Measurements from ENCODE around the gene ADGRA3.
"Not testable (repeated sequence)": the region's sequence is repeated elsewhere in the genome, so short reads cannot be mapped to it uniquely, and the experiment has no call there.

ADGRA3 gene

DNA sequence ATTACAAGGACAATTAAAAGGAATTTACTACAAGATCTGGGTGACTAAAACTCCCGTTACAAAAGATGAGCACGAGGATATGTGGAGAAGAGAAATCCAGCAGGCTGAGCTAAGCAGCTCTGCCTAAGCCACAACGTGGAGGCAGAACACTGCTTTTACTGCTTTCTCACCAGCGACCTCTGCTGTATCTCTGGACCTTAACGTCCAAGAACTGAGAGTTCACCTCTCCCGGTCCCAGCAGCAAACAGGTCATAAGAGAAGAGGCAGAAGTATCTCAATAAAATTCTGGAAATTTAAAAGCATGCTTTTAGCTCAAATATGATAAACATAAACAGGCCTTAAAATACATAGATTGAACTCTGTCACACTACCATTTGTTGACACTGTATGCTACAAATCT lies 81.0 kb downstream of the ADGRA3 start:
- DNase-seq = no peak

DNA sequence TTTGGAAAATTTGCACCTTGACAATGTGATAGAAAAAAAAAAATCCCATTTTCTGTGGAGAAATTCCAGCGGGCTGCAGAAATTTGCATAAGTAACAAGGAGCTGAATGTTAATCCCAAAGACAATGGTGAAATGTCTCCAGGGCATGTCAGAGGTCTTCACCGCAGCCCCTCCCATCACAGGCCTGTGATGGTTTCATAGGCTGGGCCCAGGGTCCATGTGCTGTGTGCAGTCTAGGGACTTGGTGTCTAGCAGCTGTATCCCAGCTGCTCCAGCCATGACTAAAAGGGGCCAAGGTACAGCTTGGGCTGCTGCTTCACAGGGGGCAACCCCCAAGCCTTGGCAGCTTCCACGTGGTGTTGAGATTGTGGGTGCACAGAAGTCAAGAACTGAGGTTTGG lies 85.2 kb downstream of the ADGRA3 start:
- DNase-seq = no peak

DNA sequence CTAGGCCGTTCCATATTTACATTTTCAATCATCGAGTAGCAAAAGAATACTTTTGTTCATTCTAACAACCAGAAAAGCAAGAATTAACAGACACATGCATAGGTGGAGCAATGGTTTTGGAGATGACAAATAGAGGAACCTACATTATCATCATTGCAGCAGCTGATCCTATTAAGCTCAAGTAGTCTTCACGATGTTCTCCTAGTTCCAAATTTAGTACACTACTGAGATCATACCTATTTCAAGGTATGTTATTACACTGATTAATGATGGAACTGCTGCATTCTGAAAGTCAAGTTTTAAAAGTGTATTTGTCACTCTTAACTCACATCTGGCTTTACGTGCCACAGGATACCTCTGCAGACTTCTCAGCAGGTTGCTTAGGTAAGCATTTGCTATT lies 87.4 kb downstream of the ADGRA3 start:
- no peak for DNase-seq

DNA sequence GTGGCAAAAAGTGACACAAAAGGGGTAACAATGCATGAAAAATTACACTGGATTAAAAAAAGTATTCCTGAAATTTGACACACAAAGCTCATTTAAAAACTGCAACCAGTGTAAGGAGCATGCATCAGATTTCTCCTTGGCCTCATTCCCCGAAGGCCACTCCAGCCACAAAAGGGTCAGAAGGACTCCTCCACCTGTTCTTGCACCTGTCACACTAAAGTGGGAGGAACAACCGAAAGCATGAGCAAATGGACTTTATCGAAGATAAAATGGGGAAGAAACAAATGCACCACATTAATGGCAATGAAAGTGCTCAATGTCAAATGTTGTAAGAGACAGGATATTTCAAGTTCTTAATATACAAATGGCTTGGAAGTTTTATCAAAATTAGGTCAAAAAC lies 88.2 kb downstream of the ADGRA3 start:
- no peak for DNase-seq

DNA sequence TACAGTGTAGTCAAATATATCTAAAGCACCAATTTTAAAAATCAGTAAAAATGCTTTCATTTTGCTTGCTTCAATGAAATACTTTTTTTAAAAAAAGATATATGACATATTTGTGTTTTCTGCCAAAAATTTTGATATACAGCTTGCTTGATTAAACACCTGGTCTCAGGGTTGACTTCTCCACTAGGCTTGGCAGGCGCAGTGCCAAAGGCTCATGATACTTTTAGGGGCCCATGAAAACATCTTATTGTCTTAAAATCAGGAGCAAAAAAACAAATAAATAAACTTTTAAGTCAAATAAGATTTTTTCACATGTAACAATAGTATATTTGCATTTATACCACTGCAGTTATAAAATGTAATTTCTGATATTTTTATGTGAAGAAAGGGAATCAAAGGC lies 95.6 kb downstream of the ADGRA3 start:
- no peak for DNase-seq

DNA sequence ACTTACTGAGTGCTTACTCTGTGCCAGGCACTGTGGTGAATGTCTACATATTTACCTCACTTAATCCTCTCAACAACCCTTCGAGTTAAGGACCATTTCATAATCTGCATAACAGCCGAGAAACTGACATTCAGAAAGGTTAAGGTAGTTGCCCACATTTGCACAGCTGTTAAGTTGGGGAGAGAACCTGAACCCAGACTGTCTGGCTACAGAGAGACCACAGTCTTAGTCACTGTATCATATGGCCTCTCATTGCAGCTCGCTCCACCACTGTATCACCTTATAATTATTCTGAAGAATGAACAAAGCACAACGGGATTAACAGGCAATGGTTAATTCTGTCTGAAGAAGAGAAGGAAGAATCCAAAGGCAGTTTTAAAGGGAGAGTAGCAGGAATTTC lies 98.5 kb downstream of the ADGRA3 start:
- no peak for DNase-seq

DNA sequence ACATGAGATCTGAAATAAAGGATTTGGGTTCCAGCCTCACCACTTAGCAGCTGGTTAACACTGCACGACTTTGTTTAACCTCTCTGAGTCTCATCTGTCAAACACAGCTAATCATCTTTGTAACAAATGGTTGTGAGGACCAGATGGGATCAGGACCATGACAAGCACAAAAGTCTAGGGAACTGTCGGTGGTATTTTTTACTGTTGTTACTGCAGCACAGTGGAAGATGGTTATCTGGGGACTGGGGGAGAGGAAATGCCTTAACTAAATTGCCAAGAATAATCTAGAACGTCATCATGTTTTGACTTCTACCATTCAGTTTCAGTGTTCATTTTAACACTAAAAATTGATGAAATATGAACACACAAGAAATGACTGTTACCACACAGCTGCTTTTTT lies 99.5 kb downstream of the ADGRA3 start:
- no peak for DNase-seq

DNA sequence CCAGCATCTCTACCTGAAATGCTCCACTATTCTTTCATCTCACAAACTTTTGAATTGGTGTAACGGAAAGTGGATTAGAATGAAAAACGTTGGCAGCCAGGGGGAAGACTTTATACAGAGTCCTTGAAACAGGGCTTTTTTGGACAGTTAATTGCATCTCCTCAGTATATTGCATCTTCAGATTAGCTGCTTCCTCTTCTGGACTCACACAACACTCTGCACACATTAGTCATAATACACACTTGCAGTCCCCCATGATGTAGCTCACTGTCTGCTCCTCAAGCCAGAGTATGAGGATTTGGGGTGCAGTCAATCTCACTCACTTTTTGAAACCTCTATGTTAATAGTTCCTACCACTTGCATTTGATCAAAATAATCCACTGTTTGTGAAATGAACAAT lies 101.0 kb downstream of the ADGRA3 start:
- no peak for DNase-seq

DNA sequence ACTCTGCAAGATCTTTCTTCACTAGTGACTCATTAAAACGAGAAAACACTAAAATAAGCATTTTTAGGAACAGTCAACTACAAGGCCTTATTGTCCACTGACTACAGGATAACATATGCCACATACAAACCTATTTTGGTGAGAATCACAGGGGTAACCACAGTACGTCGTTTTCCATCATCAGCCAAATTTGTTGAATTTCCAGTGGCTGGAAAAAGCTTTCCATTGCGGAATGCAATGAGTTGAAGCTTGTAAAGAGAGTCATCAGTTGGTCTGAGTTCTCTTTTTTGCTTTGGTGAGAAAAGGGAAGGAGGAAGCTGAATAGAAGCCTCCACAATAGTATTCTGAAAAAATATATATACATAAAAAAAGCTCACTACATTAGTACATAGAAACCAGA lies 102.4 kb downstream of the ADGRA3 start:
- no peak for DNase-seq

DNA sequence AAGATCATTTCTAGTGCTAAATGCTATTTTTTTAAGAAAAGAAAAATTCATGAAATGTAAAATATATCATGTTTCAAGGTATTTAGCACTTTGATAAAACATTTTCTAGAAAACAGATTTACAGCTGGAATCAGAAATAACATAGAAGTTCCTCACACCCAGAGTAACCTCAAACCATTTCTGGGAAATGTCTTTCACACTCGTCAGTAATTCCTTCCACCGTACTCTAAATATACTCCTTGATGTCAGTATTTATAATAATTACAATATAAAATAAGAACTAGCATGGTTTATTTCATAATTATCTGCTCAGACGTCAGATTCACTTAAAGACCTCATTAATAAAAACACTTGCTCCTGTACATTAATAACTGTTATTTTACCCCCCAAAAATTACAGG lies 103.9 kb downstream of the ADGRA3 start:
- no peak for DNase-seq

DNA sequence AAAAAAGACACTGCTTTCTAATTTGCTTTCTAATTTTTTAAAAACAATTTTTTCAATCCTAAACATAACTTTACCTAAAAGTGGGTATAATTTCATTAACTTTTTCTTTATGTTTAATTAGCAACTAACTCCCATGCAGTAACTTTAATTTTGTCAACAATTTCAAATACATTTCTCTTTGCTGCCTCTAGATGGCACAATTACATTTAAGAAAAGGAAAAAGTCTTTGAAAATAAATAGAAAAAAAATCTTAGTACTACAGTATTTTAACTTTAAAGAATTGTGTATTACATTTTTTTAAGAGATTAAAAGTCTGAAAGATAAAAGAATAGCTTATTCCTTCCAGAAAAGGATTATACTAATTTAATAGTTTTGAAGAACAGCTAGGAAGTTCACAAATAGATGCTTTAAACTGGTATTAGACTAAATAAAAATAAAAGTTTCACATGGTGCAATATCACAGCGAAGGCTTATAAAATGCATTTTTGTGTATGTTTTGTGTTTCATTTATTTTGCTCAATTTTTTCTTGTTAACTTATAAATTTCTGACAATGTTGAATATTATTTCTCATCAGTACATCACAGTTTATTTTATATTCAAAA lies 105.1 kb downstream of the ADGRA3 start:
- DNase-seq = no peak

DNA sequence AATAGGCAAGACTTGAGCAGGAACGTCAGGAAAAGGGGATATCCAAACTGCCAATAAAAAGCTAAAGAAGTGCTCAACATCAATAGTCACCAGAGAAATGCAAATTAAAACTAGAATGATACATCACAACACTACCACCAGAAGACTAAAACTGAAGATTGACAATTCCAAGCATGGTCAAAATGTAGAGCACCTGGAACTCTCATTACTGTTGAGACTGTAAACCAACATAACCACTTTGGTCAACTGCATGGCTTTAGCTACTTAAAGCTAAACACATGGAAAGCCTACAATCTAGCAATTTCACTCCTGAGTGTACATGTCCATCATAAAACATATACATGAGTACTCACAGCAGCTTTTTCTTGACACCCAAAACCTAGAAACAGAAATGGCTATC lies 107.4 kb downstream of the ADGRA3 start:
- DNase-seq = no peak

DNA sequence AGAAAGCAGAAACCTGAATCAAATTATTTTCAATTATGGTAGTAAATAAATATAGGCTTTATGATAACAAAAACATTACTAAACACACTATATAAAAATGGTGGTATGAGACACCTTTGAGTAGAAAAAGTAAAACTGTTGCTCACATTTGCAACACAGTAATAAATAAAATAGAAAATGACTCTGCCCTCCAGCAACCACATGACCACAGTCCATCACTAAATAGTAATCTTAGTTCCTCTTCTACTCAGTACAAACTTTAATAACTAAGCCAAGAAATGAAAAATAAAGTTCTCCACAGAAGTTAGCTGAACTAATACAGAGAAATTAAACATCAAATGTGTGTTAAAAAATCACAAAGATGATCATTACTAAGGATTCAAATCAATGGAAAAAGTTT lies 108.5 kb downstream of the ADGRA3 start:
- no peak for DNase-seq

DNA sequence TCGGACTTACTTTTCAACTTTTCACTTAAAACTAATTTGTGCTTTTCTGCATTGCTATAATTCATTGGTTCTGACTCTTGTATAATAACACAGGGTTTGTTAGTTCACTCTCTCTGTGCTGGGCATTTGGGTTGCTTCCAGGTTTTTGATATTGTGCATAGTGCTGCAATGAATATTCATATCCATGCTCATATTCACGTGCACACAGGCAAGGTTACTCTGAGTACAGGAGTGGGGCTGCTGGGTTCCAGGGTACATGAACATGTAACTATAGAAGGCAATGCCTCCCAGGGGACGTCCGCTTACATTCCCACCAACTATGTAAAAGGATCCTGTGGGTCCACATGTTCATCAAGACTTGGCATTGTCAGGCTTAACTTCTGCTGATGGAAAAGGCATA lies 117.2 kb downstream of the ADGRA3 start:
- no peak for DNase-seq

DNA sequence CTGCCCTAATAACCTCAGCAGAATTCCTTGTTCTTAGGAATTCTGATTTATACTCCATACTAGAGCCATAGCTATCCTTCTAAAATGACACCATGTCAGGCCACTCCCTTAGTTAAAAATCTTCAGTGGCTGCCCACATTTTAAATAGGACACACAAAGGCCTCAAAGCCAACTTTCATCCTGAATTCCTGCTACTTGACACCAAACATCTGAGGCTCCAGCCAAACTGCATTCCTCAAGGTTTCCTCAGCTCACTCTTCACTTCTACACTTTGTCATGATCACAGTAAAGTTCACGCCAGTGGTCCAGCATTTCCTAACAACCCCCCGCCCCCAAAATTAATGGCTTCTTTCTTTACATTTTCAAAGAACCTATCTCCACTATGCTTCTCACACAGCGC lies 124.3 kb downstream of the ADGRA3 start:
- no peak for DNase-seq

DNA sequence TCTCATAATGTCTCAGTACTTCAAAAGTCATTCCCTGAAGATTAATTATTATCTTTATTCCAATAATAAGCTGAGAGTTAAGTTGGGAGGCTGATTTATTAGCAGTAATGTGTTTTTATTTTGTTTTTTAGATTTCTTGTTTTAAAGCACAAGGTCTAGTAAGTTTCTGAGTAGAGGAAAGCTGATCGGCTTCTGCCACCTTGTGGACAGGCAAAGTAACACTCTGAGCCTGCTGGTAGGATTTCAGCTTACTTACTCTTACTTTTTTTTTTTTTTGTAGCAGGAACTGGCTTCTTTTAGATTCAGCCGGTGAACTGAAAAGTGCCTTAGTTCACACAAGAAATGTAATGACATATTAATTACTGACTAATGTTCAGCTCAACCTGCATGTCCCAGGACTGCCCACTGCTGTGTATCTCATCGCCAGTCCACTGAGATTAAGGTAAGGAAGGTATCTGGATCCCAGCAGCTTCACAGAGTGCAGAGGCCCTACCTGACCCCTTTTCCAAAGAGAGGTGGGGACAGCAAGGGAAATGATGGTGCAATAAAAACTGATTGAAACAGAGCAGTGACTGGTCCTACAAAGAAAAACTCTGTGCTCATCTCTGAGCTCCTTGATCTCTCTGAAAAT lies 126.5 kb downstream of the ADGRA3 start:
- DNase-seq = no peak

DNA sequence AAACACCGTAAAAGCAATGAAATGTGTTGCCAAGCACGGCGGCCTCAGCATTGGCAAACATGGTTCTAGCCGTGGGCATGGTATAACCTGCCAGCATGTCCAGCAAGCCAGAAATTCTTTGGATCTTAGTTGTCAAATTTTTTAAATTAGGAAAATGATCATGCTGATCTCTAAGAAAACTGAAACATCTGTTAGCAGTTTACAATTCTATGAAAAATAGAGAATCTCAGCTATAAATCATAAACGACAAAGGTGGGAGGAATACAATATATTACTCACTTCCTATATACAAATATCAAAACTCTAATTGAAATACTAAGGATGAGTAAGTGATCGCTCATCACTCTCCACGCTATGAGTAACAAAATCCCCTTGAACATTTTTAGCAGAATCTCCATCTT lies 130.3 kb downstream of the ADGRA3 start:
- no peak for DNase-seq

DNA sequence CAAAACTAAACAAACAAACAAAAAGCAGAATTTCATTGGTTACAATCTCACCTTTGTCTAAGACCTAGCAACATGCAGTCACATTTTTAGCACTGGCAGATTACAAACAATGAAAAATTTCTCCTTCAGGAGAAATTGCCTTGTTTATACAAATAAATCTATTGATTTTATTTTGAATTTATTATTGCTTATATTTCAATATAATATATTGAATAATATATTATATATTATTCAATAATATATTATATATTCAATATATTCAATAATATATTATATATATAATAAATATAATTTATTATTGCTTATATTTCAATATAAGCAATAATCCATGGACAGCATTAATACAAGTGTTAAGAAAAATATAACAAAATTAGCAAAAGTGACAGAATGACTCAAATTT lies 131.7 kb downstream of the ADGRA3 start:
- no peak for DNase-seq

DNA sequence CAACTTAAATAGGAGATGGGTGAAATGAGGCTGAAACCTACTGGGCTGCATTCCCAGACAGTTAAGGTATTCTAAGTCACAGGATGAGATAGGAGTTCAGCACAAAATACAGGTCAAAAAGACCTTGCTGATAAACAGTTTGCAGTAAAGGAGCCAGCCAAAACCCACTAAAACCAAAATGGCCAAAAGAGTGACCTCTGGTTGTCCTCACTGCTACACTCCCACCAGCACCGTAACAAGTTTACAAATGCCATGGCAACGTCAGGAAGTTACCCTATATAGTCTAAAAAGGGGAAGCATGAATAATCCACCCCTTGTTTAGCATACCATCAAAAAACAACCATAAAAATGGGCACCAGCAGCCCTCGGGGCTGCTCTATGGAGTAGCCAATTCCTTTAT lies 133.7 kb downstream of the ADGRA3 start:
- DNase-seq = not testable (repeated sequence)

DNA sequence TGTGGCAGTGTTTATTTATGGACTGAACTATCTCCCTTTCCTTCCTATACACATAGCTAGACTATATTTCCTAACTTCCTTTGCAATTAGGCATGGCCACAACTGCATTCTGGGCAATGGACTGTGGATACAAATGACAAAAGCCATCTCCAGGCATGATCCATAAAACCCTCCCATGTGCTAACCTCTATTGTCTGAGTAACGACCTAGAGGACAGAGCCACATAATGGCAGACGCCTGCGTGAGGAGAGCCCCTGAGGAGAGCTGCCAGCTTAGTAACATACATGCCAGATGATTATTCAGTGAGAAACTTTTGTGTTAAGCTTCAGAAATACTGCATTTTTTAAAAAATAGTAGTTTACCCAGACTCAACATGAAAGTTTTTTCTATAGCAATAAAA lies 142.9 kb downstream of the ADGRA3 start:
- no peak for DNase-seq

DNA sequence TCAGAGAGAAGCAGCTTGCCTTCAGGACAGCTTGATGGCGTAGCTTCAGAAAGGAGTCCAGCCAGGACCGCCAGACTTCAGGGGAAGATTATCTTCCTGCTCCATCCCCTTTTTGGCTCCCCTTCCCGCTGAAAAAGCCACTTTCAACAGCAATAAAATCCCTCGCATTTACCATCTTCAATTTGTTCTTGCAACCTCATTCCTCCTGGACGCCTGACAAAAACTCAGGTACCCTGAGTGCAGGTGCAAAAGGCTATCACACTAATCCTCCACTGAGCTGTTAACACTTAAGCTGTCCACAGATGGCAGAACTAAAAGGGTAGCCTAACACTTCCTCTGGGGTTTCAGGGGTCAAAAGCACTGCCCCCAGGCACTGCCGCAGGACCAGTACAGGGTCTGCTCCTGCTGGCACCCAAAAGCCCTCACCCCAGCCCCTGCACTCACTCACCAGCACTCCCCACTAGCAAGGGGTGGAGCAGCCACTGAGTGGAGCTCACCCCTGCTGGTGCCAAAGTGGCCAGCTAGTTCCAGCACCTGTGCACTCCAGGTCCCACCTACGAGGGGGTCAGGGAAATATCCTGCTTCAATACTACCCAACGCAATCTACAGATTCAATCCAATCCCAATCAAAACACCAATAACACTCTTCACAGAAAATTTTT lies 145.8 kb downstream of the ADGRA3 start:
- DNase-seq = no peak

DNA sequence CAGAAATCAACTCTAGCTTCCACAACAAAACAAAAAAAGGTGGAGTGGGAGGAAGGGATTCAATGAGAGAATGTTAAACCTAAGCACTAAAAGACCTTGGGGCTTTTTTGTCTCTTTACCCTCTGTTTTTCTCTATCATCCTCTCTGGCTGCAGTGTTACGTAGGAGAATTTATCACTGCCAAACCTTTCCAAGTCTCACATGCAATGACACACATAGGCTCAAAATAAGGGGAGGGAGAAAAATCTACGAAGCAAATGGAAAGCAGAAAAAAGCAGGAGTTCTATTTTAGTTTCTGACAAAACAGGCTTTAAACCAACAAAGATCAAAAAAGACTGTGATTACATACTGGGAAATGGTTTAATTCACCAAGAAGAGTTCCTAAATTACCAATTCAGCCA lies 152.1 kb downstream of the ADGRA3 start:
- no peak for DNase-seq

DNA sequence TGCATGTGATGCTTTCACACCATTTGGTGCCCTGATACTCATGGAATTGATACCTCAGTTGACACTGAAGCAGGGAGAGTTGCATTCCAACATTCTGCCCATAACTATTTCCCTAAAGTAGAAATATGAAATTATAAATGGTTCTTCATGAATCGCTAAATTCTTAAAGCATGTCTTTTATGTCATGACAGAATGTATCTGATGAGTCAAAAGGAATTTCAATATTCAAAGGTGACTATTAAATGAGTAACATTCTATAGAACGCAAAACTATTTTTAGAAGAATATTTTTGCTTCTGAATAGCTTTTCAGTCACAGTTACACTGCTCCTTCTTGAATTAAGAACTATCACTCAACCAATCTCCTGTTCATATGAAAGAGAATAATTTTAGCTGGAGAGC lies 152.8 kb downstream of the ADGRA3 start:
- DNase-seq = no peak

DNA sequence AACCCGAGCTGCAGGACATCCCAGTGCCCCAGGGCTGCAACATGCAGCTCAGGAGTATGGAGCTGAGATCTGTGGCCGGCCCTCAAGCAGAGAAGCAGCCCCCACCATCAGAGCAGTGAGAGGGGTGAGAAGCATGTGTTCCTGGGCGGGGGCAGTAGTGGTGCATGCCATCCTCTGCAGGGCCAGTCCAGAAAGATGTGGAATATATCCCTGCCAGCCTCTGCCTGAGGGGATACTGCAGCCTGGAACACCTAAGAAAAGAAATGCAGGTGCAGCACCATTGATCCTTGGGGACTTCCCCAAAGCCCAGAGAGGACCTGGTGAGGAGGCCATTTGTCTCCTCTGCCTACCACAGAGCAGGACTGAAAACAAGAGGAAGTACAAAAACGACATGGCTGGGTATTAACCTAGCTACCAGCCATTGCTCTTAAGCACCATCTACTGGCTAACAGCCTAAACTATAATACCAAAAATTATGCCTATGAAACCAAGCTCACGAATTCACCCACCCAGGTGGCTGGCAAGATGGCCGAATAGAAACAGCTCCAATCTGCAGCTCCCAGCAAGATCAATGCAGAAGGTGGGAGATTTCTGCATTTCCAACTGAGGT lies 158.8 kb downstream of the ADGRA3 start:
- no peak for DNase-seq
